Putamen (tissue), 1 donor: ENCODE measurements around the gene IPPK.

Experiments used
- DNase-seq: peaks from one replicate; pipeline ENCODE4 v3.0.0-alpha.2; 2016; ENCODE audit warnings: low spot score

Gene IPPK

DNA sequence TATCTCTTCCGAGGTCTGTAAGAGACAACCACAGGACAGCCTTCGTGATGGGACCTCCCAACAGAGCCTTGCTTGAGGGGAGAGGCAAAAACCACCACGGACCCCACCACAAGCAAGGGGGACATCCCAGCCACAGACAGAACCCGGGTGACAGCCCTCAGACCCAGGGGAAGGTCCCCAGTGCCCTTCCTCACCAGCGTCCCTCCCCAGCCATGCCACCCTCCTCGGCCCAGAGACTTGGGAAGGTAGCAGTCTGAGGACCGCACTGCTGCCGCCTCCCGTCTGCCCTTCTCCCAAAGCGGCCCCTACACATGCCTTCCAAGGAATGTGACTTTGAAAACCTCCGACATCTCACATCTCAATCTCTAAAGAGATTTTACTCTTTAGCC lies 13.4 kb downstream of the IPPK start:
- no peak for DNase-seq

DNA sequence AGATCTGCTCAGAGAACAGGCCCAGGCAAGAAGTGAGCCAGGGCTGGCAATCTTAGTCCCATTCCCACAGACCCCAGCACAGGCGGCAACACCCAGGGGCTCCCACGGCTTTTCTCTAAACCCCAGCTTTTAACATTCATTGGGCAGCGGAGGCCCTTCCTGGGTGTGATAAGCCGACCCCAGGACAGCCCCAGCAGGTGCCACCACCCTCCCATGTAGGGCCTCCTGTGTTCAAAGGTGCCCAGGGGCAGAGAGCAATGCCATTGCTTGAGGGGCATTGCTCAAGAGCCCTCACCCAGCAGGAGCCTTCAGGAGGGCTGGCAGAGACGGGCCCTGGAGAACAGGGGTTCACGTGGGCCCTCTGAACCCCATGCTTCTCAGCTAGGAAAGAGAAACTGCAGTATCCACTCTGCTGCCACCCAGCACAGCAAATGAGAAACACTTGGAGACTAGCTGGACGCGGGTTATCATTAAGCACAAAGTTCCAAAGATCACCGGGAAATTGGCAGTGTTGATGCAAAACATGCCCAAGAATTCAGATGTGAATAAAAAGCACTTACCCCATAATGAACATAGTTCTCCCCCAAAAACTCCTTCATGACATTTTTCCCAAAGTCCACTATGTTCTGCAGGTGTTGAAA lies 13.9 kb downstream of the IPPK start:
- no peak for DNase-seq

DNA sequence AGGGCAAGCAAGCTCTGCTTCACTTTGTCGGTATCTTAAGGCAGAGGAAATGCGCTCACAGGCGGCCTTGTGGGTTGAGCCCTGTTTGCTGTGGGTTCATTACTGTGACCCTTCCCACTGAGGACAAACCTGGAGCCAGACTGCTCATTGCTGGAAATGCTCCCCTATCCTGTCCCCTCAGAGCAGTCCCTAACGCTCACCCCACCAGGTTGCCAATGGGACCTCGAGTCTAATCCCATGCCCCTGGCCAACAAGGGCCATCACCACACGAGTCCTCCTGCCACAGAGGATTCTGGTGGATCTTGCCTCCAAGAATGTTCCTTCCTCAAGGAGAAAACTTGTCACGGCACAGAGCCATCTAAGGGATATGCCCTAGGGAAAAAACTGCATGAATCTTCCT lies 14.6 kb downstream of the IPPK start:
- DNase-seq = no peak

DNA sequence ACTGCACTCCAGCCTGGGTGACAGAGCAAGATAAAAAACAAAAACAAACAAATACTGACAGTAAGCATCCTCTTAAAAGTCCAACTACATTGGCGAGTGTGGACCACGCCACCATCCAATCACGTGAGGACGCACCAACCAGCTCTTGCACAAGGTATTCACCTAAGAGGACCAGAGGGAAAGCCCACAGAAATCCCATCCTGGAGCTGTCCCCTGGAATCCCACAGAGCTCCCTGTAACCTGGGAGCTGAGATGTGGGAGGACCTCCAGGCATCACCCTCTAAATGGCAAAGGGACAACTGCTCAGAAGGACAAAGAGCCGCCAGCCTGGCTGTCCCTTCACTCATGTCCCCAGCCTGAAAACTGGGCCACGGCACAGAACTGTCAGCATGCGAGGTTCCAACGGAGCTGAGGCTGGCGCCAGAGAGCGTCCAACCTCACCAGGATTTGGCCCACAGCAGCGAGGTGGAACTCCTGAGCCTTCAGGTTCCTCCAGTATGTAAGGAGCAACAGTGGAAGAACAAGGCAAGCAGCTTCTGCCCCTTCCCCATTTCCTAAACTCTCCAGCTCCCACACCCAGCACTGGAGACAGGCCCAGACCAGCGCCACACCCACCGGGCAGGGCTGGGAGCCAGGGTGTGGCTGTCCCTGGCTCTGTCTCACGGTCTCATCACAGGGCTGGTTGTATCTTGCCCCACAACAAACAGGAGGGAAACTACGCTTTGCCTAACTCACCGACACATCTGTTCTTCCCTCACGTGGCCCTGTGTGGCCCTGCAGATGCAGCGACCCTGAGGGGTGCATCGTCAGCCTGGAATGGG lies 15.2 kb downstream of the IPPK start:
- DNase-seq = no peak

DNA sequence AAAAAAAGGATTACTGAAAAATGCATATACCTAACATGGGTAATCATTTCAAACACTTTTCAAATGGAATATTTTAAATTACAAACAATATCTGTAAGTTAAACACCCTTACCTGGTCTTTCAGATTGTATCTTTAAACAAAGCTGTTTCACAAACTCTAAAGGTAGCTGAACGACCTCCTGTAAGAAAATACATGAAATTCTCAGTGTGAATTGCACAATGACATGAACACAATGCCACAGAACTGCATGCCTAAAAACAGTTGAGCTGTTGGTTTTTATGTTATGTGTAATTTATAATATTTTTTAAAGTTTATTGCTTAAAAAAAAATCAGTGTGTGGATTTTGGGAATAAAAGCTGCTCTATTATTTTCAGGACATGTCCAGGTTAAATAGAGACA lies 17.5 kb downstream of the IPPK start:
- no peak for DNase-seq

DNA sequence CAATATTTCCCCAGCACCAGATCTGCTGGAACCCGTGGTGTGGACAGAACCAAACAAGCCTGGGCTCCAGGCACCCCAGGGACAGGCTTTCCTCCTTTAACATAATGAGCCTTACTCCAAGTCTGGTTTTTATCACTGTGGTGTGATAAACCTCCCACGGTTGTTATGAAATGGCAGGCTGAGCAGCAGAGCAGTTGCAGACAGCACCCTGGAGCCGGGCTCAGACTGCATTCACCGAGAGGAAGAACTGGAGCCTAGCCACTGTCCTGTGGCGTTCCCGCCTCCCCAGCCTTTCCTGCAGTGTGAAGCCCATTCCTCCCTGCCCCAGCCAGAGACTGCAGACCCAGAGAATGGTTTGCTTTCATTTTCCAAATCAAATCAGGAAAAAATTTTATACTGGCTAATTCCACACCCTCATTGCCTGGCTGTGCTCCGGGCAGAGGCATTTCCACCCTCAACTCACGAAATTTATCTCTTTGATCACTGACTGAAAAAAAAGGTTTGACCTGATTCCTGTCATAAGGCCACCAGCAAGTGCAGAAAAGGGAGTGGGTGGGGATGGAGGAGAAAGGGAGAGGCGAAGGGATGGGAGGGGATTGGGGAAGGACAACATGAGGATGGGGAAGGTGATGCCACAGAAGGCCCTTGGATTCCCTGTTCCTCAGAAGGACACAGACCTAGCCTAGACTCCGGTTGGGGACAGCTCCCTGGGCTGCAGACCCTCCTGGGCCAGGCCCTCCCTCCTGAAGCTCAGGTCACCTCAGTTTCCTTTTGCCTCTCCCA lies 18.9 kb downstream of the IPPK start:
- no peak for DNase-seq

DNA sequence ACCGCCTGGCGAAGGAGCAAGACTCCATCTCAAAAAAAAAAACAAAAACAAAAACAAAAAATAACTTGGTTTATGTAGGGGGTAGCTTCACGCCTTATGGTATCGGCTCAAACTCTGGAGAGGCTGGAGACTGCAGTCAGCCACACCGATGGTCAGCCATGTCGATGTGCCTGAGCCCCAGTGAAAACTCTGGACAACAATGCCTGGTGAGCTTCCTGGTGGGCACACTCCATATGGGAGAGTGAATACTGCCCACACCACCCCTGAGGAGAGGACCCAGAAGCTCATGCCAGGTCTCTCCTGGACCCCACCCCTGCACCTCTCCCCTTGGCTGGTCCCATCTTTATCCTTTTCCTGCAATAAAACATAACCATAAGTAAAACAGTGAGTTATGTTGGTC lies 19.6 kb downstream of the IPPK start:
- DNase-seq = no peak

DNA sequence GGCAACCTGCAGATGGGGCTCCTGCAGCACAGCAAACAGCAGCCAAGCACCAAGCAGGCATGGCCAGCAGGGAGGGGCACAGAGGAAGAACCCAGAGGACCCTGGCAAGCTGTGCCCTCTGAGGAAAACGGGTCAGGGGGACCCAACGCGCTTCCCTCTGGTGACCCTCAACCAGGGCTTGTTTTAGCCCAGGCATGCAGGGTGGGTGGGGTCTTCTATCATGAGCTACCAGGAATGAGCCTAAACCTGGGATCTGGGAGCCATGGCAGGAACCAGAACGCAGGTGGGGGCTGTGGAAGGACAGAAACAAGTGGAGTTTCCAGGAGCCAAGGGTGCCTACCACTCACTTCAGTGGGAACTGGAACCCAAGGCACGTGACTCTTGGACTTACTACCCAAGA lies 20.9 kb downstream of the IPPK start:
- no peak for DNase-seq

DNA sequence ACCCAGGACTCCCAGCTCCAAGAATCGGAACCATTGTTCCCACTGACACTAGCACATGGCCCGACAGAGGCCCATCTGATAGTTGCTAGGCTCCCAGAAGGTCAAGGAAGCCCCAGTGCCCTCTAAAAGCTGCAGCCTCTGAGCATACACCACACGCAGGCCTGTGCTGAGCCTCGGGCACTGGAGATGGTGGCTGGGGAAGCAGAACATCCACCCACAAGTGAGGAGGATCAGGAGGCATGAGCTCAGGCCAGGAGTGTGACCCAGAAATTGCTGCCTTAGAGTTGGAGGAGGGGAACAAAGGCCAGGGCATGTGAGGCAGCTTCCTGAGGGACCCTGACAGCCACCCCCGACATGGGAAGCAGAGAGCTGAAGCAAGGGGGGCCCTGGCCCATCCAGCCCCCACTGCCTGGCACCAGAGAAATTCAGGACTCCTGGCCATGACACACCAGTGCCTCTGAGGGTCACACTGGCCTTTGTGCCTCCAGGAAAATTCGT lies 21.4 kb downstream of the IPPK start:
- DNase-seq = no peak

DNA sequence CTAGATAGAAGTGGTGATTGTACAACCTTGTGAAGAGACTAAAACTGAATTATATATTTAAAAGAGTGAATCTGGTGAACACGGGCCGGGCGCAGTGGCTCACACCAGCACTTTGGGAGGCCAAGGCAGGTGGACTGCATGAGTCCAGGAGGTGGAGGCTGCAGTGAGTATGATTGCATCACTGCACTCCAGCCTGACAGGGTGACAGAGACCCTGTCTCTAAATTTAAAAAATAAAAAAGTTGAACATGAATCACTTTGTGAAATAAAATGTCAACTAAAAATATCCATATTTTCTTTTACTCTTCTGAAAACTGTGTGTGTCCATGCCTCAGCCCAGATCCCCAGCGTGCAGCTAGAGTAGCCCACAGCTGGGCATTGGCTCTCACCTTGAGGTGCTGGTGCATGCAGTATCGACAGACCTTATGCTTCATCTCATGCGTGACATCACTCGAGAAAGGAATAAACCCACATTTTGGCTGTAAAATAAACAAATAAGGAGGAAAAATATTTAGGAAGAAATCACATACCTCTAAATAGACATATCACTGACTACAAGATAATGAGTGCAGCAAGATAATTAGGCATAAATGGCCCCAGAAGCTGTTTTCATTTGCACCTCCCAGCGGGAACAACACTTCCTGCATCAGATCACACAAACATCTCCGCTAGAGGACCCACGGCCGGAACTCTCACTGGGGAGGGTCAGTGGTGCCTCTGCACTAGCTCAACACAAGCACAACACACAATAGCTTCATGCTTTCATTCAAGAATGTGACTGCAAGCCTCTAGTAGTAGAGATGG lies 22.1 kb downstream of the IPPK start:
- no peak for DNase-seq

DNA sequence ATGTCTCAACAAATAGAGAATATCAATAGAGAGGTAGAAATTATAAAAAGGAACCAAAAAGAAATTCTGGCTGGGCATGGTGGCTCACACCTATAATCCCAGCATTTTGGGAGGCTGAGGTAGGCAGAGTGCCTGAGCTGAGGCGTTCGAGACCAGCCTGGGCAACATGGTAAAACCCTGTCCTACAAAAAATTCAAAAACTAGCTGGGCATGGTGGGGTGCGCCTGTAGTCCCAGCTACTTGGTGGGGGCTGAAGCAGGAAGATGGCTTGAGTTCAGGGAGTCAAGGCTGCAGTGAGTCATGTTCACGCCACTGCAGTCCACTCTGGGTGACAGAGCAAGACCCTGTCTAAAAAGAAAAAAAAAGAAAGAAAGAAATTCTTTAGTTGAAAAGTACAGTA lies 24.9 kb downstream of the IPPK start:
- DNase-seq = no peak

DNA sequence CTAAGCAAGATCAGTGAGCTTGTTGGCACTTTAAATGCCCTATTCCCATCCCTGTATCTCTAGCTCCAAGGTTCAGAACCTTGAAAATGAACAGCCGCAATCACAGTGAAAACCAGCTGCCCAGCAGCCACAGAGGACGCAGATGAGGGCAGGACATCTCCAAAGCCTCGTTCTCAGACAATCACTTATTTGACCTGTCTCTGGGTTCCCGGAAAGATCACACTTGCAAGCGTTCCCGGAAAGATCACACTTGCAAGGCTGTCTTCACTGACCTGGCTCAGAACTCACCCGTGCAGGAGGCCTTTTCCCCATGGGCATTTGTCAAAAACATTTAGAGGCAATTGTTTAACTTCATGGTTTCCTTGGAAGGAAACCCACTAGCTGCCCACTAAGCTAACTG lies 25.7 kb downstream of the IPPK start:
- no peak for DNase-seq

DNA sequence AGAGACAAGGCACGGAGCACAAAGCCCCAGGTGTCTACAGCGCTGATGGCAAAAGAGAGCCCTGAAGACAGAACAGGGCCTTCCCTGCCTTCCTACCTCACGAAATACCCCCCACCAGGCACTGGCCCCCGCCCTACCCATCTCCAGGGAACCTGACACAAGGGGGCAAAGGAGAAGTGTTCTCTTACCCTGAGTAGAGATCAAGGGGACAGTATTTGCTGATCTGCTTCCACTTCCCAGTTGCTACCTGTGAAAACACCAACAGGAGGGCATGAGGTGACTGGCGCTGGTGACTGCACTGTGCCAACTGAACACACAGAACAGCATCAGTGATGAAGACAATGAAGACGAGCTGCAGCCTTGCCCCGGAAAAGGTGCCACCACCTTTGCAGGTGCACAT lies 27.4 kb downstream of the IPPK start:
- no peak for DNase-seq

DNA sequence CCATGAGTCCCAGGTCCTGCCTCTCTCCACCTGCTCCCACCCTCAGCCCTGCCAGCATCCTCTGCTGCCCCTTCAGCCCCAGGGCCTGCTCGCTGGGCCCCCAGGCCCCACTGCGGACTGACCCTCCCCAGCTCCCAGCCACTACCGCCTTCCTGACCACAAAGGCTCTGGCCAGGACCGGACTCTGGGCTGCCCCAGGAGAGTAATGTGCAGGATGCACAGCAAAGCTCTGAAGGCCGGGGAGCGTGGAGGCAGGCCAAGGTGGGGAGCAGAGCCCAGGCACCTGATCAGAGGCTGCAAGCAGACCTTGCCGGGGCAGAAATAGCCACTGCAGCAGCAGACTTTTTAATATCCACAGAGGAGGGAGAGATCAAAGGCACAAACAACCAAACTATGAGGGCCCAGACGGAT lies 27.9 kb downstream of the IPPK start:
- no peak for DNase-seq

DNA sequence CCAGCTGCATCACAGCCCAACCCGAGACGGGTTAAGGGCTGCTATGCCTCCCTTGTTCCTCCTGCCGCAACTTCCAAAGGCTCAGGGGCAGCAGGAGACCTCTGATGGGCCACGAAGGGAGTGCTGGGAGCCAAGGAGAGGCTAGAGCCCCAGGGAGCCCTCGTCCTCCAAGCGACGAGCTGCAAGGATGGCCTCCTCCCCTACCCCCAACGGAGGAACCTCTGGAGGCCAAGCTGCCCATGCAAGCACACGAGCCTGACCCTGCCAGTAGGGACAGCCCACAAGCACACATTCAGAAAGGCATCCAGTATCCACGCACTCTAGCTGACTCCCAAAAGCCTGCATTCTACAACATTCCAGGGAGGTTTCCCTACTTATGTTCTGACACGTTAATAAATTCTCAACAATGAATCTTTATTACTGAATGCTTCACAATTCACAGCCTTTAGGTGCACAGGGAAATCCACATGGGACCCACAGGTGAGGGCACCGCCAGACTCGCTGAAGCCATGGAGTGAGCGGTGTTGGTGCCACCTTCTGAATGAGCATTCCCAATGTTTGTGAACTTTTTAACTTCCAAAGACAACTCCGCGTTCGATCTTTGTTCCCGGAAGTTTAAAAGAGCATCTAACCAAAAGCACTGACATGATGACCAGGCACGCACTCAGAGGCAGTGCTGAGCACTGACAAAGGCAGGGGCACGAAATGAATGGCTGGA lies 28.7 kb downstream of the IPPK start:
- DNase-seq = no peak

DNA sequence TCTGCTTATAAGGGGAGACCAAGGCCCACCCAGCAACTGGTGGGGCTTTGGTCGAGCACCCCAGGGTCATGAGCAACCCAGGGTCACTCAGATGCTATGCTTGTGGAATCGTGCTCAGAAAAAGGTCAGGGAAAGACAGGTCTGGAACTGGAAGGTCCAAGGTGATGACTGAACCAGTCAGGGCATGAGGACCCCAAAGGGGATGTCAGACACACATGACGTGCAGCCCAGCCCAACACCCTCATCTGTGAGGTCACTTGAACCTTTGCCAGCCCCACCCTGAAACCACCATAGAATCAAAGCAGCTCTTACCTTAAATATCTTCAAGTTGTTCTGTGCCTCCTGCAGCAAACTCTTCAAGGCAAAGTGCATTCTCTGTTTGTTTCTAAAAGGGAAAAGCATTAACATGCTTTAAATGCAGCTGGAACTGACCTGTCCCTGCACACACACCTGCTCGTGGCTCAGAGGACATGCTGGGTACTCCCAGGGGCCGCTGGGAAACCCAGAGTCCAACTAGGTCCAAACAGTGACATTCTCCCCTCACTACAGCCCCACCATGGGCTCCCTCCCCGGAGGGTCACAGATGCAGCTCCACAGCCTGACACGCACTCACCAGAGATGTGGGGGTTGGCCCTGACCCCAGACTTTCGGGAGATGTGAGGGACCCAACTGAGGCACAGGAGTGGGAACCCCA lies 29.4 kb downstream of the IPPK start:
- no peak for DNase-seq

DNA sequence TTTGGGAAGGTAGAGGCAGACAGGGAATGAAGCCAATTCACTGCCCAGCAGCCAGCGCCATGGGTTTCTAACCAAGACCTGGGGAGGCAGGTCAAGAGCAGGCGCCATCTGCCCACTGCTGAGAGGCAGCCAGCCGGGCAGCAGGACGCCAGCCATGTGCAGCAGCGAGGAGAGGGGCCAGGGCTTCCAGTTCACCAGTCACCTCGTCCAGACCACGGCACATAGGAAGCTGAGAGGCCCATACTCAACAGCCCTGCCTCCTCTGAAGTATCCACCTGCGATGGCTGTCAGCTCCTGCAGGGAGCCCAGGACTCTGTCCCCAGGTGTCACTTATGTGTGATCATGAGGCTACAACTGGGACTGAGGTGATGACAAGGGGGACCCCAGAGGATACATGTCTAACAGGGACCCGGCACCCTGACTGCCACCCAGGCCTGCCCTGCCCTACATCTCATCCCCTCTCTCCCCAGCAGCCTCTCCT lies 30.1 kb downstream of the IPPK start:
- no peak for DNase-seq

DNA sequence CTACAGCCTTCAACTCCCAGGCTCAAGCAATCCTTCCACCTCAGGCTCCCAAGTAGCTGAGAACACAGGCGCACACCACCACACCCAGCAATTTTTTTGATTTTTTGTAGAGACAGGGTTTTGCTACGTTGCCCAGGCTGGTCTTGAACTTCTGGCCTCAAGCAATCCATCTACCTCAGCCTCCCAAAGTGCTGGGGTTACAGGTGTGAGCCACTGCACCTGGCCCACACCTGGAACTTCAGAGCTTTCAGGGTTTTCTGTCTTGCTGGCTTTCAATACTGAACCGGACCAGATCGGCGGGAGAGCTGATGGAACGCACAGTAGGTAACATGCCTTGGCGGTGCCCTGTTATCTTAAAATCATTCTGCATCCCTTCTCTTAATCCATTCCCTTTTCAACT lies 30.8 kb downstream of the IPPK start:
- DNase-seq = no peak

DNA sequence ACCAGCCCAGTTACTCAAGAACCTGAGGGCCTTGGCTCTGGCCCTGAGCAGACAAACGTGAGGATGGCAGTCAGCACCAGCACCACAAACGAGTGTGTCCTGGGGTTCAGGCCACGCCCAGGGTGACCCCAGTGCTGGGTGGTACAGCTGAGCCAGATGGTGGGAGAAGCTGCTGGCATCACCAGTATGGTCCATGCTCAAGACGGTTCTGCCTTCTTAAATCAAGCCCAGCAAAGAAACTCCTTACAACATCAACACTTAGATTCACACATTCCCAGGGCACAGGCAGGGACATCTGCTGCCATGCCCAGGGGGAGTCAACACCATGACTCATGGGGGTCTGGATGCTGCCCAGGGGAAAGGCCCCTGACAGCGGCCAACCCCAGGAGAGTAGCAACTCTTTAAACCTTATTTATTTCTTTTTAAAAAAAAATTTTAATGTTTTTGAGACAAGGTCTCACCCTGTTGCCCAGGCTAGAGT lies 31.3 kb downstream of the IPPK start:
- no peak for DNase-seq

DNA sequence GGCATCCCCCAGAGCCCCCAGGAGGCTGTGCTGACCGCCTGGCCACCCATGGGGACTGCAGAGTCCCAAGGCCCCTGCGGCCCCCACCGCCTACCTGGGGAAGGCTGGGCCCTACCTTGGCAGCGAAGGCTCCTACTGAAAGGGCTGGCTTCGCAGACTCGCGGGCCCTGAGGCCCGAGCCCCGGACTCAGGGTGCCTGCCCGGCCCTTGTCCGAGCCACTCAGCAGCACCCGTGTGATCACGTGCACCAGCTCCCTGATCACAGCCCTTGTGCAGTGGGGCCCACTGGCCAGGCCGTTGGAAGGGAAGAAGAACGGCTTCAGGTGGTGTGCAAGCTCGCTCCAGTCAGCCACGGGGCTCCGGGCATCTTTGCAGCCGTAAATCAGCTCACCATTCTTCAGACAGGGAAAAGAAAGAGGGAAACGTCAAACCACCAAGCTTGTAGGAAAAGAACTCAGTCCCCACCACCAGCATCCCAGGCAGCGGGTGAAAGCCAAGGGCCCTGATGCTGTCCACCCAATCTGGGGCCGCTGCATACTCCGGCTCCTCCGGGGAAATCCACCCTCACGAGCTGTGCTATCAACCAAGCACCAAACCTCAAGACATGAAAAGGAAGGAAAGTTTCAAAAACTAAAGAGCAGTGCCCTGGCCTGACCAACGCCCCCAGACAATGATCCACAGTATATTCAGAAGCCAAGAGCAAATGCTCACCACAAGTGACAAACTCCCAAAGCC lies 31.9 kb downstream of the IPPK start:
- no peak for DNase-seq
